ENCODE measurements around the gene ZDHHC16.

DNA sequence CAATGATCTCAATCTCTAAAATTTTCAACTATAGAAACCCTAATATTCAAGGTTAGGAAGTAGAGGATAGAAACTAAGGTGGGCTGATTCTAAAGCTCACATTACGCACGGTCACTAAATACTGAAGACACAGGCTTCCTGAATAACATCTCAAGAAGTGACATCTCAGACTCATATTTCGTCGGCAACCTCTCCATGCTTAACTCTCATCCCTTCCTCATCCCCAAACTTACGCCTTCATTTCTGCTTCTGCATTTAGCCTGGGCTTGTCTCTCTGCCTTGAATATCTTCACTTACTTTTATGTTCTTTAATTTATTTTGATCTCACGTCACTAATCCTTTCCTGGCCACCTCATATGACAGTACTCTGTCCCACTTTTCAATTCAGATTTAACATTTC is 10.8 kb upstream of the ZDHHC16 start:
- TF ChIP-seq, protein P1, sequence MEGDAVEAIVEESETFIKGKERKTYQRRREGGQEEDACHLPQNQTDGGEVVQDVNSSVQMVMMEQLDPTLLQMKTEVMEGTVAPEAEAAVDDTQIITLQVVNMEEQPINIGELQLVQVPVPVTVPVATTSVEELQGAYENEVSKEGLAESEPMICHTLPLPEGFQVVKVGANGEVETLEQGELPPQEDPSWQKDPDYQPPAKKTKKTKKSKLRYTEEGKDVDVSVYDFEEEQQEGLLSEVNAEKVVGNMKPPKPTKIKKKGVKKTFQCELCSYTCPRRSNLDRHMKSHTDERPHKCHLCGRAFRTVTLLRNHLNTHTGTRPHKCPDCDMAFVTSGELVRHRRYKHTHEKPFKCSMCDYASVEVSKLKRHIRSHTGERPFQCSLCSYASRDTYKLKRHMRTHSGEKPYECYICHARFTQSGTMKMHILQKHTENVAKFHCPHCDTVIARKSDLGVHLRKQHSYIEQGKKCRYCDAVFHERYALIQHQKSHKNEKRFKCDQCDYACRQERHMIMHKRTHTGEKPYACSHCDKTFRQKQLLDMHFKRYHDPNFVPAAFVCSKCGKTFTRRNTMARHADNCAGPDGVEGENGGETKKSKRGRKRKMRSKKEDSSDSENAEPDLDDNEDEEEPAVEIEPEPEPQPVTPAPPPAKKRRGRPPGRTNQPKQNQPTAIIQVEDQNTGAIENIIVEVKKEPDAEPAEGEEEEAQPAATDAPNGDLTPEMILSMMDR (conservative IDR thresholded peaks at IDR 0.05 in 1 of 2, IDR thresholded peaks at IDR 0.05 in 1 of 2; ENCODE audit: extremely low read depth in 1 of 2, insufficient read depth in 1 of 2, low read depth in 1 of 2, low read length in 2 of 2), result no peak
- no peak for TF ChIP-seq EZH2 (IDR thresholded peaks at IDR 0.05; ENCODE audit: borderline replicate concordance, low read length)

All from mammary epithelial cell (primary cell).